LNCaP clone FGC (cell line): Measurements from ENCODE around the gene IFNA10.
"Not testable (repeated sequence)": the region's sequence is repeated elsewhere in the genome, so short reads cannot be mapped to it uniquely, and the experiment has no call there.

Experiments
- DNase-seq: peaks from one replicate; pipeline ENCODE4 v3.0.0-alpha.2; 2011; ENCODE audit warnings: low read depth
- H3K4me3 ChIP-seq: 2 replicates; pipeline ENCODE4 v1.5.1; 2011; ENCODE audit warnings: mild to moderate bottlenecking, low read depth, low read length, control low read depth
- TF ChIP-seq, protein P1 (sequence below): IDR thresholded peaks from 2 replicates; pipeline ENCODE4 v1.5.1; 2012; ENCODE audit warnings: mild to moderate bottlenecking; ENCODE audit not compliant: control insufficient read depth, insufficient read depth; ENCODE audit errors: extremely low read depth

Gene IFNA10

GRCh38 chr9:21172156-21172555, 34.8 kb downstream of the IFNA10 start:
- TF ChIP-seq, protein P1, sequence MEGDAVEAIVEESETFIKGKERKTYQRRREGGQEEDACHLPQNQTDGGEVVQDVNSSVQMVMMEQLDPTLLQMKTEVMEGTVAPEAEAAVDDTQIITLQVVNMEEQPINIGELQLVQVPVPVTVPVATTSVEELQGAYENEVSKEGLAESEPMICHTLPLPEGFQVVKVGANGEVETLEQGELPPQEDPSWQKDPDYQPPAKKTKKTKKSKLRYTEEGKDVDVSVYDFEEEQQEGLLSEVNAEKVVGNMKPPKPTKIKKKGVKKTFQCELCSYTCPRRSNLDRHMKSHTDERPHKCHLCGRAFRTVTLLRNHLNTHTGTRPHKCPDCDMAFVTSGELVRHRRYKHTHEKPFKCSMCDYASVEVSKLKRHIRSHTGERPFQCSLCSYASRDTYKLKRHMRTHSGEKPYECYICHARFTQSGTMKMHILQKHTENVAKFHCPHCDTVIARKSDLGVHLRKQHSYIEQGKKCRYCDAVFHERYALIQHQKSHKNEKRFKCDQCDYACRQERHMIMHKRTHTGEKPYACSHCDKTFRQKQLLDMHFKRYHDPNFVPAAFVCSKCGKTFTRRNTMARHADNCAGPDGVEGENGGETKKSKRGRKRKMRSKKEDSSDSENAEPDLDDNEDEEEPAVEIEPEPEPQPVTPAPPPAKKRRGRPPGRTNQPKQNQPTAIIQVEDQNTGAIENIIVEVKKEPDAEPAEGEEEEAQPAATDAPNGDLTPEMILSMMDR: no peak
- no peak for DNase-seq

DNA sequence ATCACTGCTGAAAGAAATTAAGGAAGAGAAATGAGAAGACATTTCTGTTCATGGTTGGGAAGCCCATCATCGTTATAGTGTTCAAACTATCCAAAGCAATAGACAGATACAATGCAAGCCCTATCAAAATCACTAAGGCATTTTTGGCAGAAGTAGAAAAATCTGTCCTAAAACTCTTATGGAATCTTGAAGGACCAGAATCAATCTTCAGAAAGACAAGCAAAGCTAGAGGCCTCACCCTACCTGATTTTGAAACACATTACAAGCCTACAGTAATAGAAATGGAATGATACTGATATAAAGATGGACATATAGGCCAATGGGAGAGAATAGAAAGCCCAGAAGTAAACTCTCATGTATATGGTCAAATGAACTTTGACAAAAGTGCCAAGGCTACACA, 35.6 kb downstream of the IFNA10 start:
- DNase-seq: no peak
- TF ChIP-seq, protein P1: no peak
- no peak overlapping the region for H3K4me3 ChIP-seq

More at GRCh38 chr9:21172156-21172555, 34.8 kb downstream of the IFNA10 start:
- H3K4me3 ChIP-seq: no peak overlapping the region

DNA sequence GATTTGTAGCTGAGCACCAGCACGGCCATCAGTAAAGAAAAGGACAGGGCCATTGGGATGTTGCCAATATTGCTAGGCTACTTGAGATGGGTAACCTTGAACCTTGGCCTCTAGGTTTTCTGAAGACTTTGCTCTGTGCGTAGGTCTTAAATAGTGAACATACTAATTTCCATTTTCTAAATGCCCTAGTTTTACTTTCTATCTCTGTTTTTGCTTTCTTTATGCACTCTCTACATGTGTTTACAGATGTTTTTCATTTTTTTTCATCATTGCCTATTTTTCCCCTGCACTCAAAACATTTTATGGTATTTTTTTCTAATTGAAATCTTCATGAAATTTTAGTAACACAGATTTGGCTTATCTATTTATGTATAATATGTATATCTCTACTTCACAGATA, 40.4 kb downstream of the IFNA10 start, which contains the start of gene IFNA21:
Gene IFNA21, minus strand, starts transcription at position 101 of the 400 bp plus-strand sequence. Its CDS starts 48 bp downstream, at position 53.
- DNase-seq, H3K4me3 ChIP-seq: not testable (repeated sequence)

DNA sequence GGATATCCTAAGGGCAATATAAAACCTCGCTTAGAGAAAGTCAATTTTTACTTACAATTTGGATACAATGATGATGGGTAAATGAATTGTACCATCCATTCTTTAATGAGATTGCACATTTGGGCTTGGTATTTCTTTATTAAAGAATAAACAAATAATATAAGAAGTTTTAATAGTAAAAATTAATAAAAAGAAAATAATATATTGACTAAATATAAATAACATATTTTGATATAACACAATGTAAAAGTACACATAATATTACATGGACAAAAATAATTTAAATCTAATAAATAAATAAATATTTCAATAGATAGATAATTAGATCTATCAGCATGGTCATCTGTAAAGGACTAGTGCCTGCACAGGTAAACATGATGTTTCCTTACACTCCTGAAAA, 41.4 kb downstream of the IFNA10 start:
- no peak for DNase-seq
- TF ChIP-seq, protein P1: no peak
- no peak overlapping the region for H3K4me3 ChIP-seq

- DNase-seq: no peak
- no peak overlapping the region for H3K4me3 ChIP-seq
- TF ChIP-seq, protein P1: no peak
These were observed 46.8 kb downstream of the IFNA10 start for GRCh38 chr9:21160178-21160577.
